Measurements from ENCODE around the gene TBCD.

TBCD gene

GRCh38 chr17:82902972-82903874 is 151.4 kb downstream of the TBCD start:
- H3K27ac ChIP-seq = no peak overlapping the region
- TF ChIP-seq CTCF (conservative IDR thresholded peaks at IDR 0.05) = no peak

- no peak overlapping the region for H3K27ac ChIP-seq
Measured at GRCh38 chr17:82905130-82905529, 153.3 kb downstream of the TBCD start.

GRCh38 chr17:82907797-82908542 is 156.1 kb downstream of the TBCD start:
- 0 out of 2 replicates have a peak overlapping the region, but pooled peaks have one; percentile 10 for H3K27ac ChIP-seq

More at GRCh38 chr17:82905130-82905529, 153.3 kb downstream of the TBCD start:
- TF ChIP-seq CTCF (conservative IDR thresholded peaks at IDR 0.05) = no peak

GRCh38 chr17:82908543-82909160 is 156.8 kb downstream of the TBCD start:
- TF ChIP-seq CTCF (conservative IDR thresholded peaks at IDR 0.05) = no peak
- H3K27ac ChIP-seq = no peak overlapping the region

More at GRCh38 chr17:82907797-82908542, 156.1 kb downstream of the TBCD start:
- no peak for TF ChIP-seq CTCF (conservative IDR thresholded peaks at IDR 0.05)

GRCh38 chr17:82909322-82909904 is 157.5 kb downstream of the TBCD start:
- peak overlapping the region; percentile 19; the same call in 1 of the 2 replicates for H3K27ac ChIP-seq
- no peak for TF ChIP-seq CTCF (conservative IDR thresholded peaks at IDR 0.05)

GRCh38 chr17:82910041-82910481 is 158.2 kb downstream of the TBCD start:
- H3K27ac ChIP-seq = peak overlapping the region; percentile 19; the same call in 1 of the 2 replicates
- no peak for TF ChIP-seq CTCF (conservative IDR thresholded peaks at IDR 0.05)

Measured in VCaP (cell line).